NCI-H2196 (cell line): Measurements from ENCODE around the gene TSPAN6.

Experiments
- DNase-seq: peaks from one replicate; lab custom pipeline; 2025; ENCODE audit not compliant: unreplicated experiment; lab: John Stamatoyannopoulos, UW

TSPAN6 gene

GRCh38 chrX:100591256-100592051 lies 45.2 kb downstream of the TSPAN6 start:
- no peak for DNase-seq

GRCh38 chrX:100587861-100588260 lies 48.7 kb downstream of the TSPAN6 start:
- no peak for DNase-seq

- no peak for DNase-seq
Measured at GRCh38 chrX:100586747-100587146, 49.9 kb downstream of the TSPAN6 start.

GRCh38 chrX:100584611-100585010 lies 52.0 kb downstream of the TSPAN6 start, which contains the start of gene TNMD:
Gene TNMD, plus strand, starts transcription at chrX:100584936. Its CDS starts 83 bp downstream, at chrX:100585019.
- DNase-seq: no peak
